Smooth muscle cell of the umbilical artery (primary cell): ENCODE data around the gene UBE2D2. TPM values are rescaled to one million over a fixed set of nuclear protein-coding genes. Genes with fewer than 3 reads are reported as not detected.

Experiments used
- total RNA-seq: library from RNA; depleted of rRNA; stranded (reverse); fragments of >200 nt; gene quantifications from 2 replicates; pipeline ENCODE4 v1.2.3, GENCODE V29; 2014

UBE2D2 gene
- total RNA-seq = 42.2 and 52.9 TPM in 2 replicates

DNA sequence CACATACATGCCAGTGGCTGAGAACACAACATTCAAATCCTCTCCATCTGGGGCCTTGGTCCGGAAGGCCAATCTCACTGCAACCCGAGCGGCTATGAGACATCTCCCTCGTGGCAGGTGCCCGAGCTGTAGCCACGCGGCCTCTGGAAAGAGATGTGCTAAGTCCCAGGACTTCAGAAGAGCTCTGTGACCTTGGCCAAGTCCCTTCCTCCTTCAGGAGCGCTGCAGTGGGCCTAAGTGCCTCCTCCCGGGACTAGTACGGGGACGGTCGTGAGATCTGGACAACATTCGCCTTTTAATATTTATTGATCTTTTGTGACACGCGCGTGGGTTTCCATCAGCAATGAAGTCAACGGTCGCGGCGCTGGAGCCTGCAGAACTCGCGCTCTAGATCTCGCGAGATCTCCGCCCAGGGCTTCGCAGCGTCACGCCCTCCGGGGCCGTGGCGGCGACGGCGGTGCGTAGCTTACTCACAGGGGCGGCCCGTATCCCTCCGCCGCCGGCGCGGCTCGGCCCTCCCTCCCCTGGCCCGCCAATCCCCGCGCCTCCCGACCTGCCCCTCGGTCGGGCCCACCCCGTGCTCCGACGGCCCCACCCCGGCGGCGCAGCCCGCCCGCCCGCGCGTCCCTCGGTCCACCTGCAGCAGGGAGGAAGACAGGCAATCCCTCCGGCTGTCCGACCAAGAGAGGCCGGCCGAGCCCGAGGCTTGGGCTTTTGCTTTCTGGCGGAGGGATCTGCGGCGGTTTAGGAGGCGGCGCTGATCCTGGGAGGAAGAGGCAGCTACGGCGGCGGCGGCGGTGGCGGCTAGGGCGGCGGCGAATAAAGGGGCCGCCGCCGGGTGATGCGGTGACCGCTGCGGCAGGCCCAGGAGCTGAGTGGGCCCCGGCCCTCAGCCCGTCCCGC, at the start of gene UBE2D2:
Gene UBE2D2, plus strand, starts transcription at position 588 of the 903 bp plus-strand sequence. CDS start 453 bp downstream, outside the sequence.

DNA sequence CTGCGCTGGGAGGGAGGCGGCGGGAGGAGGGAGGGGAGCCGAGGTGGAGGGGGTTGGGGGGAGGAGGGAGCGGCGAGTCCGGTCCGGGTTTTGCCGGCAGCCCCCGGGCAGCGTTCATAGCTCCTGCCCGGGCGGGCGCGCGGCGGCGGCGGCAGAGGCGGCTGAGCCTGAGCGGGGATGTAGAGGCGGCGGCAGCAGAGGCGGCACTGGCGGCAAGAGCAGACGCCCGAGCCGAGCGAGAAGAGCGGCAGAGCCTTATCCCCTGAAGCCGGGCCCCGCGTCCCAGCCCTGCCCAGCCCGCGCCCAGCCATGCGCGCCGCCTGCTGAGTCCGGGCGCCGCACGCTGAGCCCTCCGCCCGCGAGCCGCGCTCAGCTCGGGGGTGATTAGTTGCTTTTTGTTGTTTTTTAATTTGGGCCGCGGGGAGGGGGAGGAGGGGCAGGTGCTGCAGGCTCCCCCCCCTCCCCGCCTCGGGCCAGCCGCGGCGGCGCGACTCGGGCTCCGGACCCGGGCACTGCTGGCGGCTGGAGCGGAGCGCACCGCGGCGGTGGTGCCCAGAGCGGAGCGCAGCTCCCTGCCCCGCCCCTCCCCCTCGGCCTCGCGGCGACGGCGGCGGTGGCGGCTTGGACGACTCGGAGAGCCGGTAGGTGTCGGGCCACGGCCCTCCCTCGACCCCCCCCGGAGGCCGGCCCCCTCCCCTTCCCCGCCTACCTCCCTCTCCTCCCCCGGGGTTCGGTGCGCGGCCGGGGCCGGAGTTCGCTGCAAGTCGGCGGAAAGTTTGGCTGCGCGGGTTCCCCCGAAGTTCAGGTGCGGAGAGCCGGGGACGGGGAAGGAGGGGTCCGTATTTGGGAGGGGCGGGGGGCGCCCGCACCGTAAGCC, 87.3 kb downstream of the UBE2D2 start, which contains the start of gene CXXC5:
Gene CXXC5, plus strand, starts transcription at position 145 of the 877 bp plus-strand sequence. CDS start 32,175 bp downstream, outside the sequence.

Other genes starting within 250 kb of the UBE2D2 start
- gene PAIP2, start 219.5 kb upstream of the UBE2D2 start, total RNA-seq = 56.3 and 60.0 TPM in 2 replicates
- gene SLC23A1, start 178.0 kb upstream of the UBE2D2 start, total RNA-seq = not detected in 2 replicates
- not detected in 2 replicates for gene MZB1, start 171.4 kb upstream of the UBE2D2 start, total RNA-seq
- gene PROB1, start 166.2 kb upstream of the UBE2D2 start, total RNA-seq = 0.59 and 0.78 TPM in 2 replicates
- gene SPATA24, start 157.2 kb upstream of the UBE2D2 start, total RNA-seq = 2.3 and 4.2 TPM in 2 replicates
- 12.5 and 13.4 TPM in 2 replicates for gene DNAJC18, start 121.8 kb upstream of the UBE2D2 start, total RNA-seq
- gene ECSCR, start 98.6 kb upstream of the UBE2D2 start, total RNA-seq = 0.30 and 0.74 TPM in 2 replicates
- gene SMIM33, start 90.3 kb upstream of the UBE2D2 start, total RNA-seq = not detected in 2 replicates
- 12.5 and 14.2 TPM in 2 replicates for gene STING1, start 78.6 kb upstream of the UBE2D2 start, total RNA-seq
- gene CXXC5, start 87.0 kb downstream of the UBE2D2 start, total RNA-seq = 42.9 and 63.5 TPM in 2 replicates
- gene PSD2, start 234.5 kb downstream of the UBE2D2 start, total RNA-seq = under 0.01 and 0.05 TPM in 2 replicates